Skeletal muscle tissue (tissue), 4 donors: ENCODE results near the gene SPDYE2B. TPM values are rescaled to one million over a fixed set of nuclear protein-coding genes. Genes with fewer than 3 reads are reported as not detected.
"Not testable (repeated sequence)": the region's sequence is repeated elsewhere in the genome, so short reads cannot be mapped to it uniquely, and the experiment has no call there.

Experiments
- H3K27ac ChIP-seq: one replicate; pipeline ENCODE4 v1.7.0; 2013; ENCODE audit warnings: mild to moderate bottlenecking, low read depth, low read length, inconsistent platforms
- H3K27me3 ChIP-seq, 3 donors: one replicate each; pipeline ENCODE4 v1.7.0; 2013; ENCODE audit warnings: low read length in 3 of 3; ENCODE audit not compliant: control insufficient read depth in 3 of 3, insufficient read depth in 3 of 3
- H3K36me3 ChIP-seq, 3 donors: one replicate each; pipeline ENCODE4 v1.7.0; 2013; ENCODE audit warnings: low read length in 3 of 3; ENCODE audit not compliant: control insufficient read depth in 3 of 3, insufficient read depth in 3 of 3
- H3K4me1 ChIP-seq, 3 donors: one replicate each; pipeline ENCODE4 v1.7.0; 2013; ENCODE audit warnings: low read length in 3 of 3, mild to moderate bottlenecking in 3 of 3; ENCODE audit not compliant: control insufficient read depth in 3 of 3, insufficient read depth in 3 of 3
- H3K4me3 ChIP-seq, 3 donors: one replicate each; pipeline ENCODE4 v1.7.0; 2013; ENCODE audit warnings: low read length in 3 of 3
- H3K9ac ChIP-seq, 3 donors: one replicate each; pipeline ENCODE4 v1.7.0; 2013; ENCODE audit warnings: low read length in 3 of 3, mild to moderate bottlenecking in 3 of 3, moderate library complexity in 2 of 3, low read depth in 1 of 3
- H3K9me3 ChIP-seq, 3 donors: one replicate each; pipeline ENCODE4 v1.7.0; 2013; ENCODE audit warnings: low read length in 3 of 3; ENCODE audit not compliant: control insufficient read depth in 3 of 3
- total RNA-seq: library from RNA; depleted of rRNA; stranded (reverse); fragments of >200 nt; gene quantifications from one replicate; pipeline ENCODE4 v1.2.3, GENCODE V29; 2014
- donor health status: Osteomylitis.

Gene SPDYE2B
- total RNA-seq, 1 donor from 2014 or later: not detected

- H3K36me3 ChIP-seq, H3K9me3 ChIP-seq, H3K27ac ChIP-seq, H3K9ac ChIP-seq, H3K4me3 ChIP-seq, H3K4me1 ChIP-seq, H3K27me3 ChIP-seq: not testable (repeated sequence)
Observed at GRCh38 chr7:102675545-102675944, 25.4 kb downstream of the SPDYE2B start.

- H3K9me3 ChIP-seq, H3K4me3 ChIP-seq, H3K27me3 ChIP-seq, H3K36me3 ChIP-seq, H3K4me1 ChIP-seq, H3K27ac ChIP-seq, H3K9ac ChIP-seq: not testable (repeated sequence)
Observed at GRCh38 chr7:102680780-102681179, 30.7 kb downstream of the SPDYE2B start.

DNA sequence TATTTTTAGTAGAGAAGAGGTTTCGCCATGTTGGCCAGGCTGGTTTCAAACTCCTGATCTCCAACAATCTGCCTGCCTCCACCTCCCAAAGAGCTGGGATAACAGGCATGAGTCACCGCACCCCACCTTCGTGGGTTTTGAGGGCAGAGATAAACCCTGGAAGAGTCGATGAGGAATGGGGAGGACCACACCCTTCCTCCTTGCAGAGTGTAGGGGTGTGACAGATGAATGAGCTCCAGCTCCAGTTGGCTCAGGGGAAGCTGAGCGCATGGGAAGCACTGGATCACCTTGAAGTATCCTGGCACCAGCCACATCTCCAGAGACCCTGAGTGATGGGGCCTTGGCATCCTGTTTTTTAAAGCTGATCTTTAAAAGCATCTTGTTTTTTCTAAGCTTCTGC is 32.4 kb downstream of the SPDYE2B start:
- not testable (repeated sequence) for H3K27ac ChIP-seq, H3K36me3 ChIP-seq, H3K27me3 ChIP-seq, H3K4me3 ChIP-seq, H3K9ac ChIP-seq, H3K9me3 ChIP-seq, H3K4me1 ChIP-seq

- H3K36me3 ChIP-seq, H3K27me3 ChIP-seq, H3K27ac ChIP-seq, H3K4me1 ChIP-seq, H3K9me3 ChIP-seq, H3K4me3 ChIP-seq, H3K9ac ChIP-seq: not testable (repeated sequence)
Observed at GRCh38 chr7:102688299-102689036, 38.3 kb downstream of the SPDYE2B start.

- not testable (repeated sequence) for H3K9ac ChIP-seq, H3K4me3 ChIP-seq, H3K36me3 ChIP-seq, H3K4me1 ChIP-seq, H3K27ac ChIP-seq, H3K9me3 ChIP-seq, H3K27me3 ChIP-seq
Observed at GRCh38 chr7:102689436-102690282, 39.5 kb downstream of the SPDYE2B start.

DNA sequence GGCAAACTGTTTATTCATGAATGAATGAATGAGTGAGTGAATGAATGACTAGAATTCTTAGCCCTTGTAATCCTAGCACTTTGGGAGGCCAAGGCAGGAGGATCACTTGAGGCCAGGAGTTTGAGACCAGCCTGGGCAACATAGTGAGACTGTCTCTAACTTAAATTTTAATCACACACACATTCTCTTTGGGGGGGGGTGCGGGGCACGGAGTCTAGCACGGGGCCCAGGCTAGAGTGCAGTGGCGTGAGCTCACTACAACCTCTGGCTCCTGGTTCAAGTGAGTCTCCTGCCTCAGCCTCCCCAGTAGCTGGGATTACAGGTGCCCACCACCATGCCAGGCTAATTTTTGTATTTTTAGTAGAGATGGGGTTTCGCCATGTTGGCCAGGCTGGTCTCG is 40.5 kb downstream of the SPDYE2B start:
- not testable (repeated sequence) for H3K9ac ChIP-seq, H3K9me3 ChIP-seq, H3K27me3 ChIP-seq, H3K27ac ChIP-seq, H3K36me3 ChIP-seq, H3K4me3 ChIP-seq, H3K4me1 ChIP-seq

- H3K9me3 ChIP-seq, H3K27ac ChIP-seq, H3K4me1 ChIP-seq, H3K4me3 ChIP-seq, H3K27me3 ChIP-seq, H3K36me3 ChIP-seq, H3K9ac ChIP-seq: not testable (repeated sequence)
Observed at GRCh38 chr7:102694008-102694407, 43.9 kb downstream of the SPDYE2B start.

- H3K9me3 ChIP-seq, H3K4me3 ChIP-seq, H3K27ac ChIP-seq, H3K36me3 ChIP-seq, H3K9ac ChIP-seq, H3K27me3 ChIP-seq, H3K4me1 ChIP-seq: not testable (repeated sequence)
Observed at GRCh38 chr7:102695033-102695552, 45.0 kb downstream of the SPDYE2B start.

DNA sequence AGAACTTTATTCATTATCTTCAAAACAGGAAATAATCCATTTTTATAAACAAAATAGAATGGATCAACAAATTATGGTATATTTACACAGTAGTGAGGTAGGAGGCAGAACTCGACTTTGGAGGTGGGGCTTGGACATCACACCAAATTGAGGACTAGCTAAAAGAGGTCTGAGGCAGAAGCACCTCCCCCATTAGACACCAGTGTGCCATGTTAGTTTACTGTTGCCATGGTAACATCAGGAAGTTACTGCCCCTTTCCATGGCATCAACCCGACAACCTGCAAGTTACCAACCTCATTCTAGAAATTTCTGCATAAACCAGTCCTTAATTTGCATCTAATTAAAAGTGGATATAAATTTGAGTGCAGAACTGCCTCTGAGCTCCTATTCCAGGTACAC is 45.9 kb downstream of the SPDYE2B start:
- H3K9me3 ChIP-seq, H3K4me1 ChIP-seq, H3K27me3 ChIP-seq, H3K9ac ChIP-seq, H3K36me3 ChIP-seq, H3K4me3 ChIP-seq, H3K27ac ChIP-seq: not testable (repeated sequence)

DNA sequence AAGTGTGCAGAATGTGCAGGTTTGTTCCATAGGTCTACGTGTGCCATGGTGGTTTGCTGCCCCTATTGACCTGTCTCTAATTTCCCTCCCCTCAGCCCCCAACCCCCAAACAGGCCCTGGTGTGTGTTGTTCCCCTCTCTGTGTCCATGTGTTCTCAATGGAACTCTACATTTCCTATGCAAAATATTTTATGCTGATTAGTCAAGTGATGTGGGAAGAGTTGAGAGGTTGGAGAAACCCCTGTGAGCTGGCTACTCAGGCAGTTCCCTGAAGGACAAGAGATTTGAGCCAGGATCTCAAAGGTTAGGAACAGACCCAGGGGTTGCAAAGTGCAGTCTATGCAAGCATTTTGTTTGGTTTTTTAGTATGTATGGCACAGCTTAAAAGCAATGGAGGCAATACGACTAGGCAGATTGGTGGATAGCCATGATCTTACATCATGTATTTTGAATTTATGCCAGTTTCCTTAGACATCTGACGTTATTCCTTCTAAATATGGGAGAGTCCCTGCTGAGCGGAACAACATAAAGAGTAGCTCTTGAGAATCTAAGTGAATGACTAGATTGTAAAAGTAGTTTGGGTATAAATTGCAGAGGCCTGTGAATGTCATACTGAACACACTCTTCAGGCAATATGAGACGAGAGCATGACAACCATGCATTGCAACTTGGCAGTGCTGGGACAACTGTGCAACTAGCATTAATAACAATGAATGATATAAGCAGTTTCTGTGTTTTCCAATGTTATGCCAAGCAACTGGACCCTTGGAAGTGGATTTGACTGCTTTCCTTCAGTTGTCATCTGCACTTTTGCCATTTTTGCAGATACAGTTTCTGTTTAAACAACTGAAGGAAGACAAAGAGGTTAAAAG is 47.8 kb downstream of the SPDYE2B start:
- H3K36me3 ChIP-seq, H3K4me3 ChIP-seq, H3K9me3 ChIP-seq, H3K9ac ChIP-seq, H3K4me1 ChIP-seq, H3K27me3 ChIP-seq, H3K27ac ChIP-seq: not testable (repeated sequence)
